Astrocyte (in vitro differentiated cells and primary cell): ENCODE measurements around the gene PLEKHM2. TPM values are rescaled to one million over a fixed set of nuclear protein-coding genes. Genes with fewer than 3 reads are reported as not detected.

Experiments used
- DNase-seq: peaks from one replicate; pipeline ENCODE4 v3.0.0-alpha.2; 2010; ENCODE audit warnings: low read depth
- FAIRE-seq: peaks from 2 replicates; lab custom pipeline; 2011; peaks lifted over from hg19 to GRCh38; lab: Jason Lieb, UNC
- H2AFZ ChIP-seq: 2 replicates; pipeline ENCODE4 v1.6.0; 2012; ENCODE audit warnings: low read depth, low read length, inconsistent platforms
- H3K27ac ChIP-seq: 2 replicates; pipeline ENCODE4 v1.5.1; 2011; ENCODE audit warnings: low read depth, low read length, inconsistent platforms
- H3K27me3 ChIP-seq: 2 replicates; pipeline ENCODE4 v1.6.0; 2011; ENCODE audit warnings: low read length, inconsistent platforms; ENCODE audit not compliant: insufficient read depth
- H3K36me3 ChIP-seq: 2 replicates; pipeline ENCODE4 v1.5.1; 2011; ENCODE audit warnings: low read length, inconsistent platforms; ENCODE audit not compliant: insufficient read depth
- H3K4me1 ChIP-seq: 2 replicates; pipeline ENCODE4 v1.5.1; 2011; ENCODE audit warnings: low read length, inconsistent platforms; ENCODE audit not compliant: insufficient read depth
- H3K4me2 ChIP-seq: 2 replicates; pipeline ENCODE4 v1.6.0; 2012; ENCODE audit warnings: low read length, inconsistent platforms
- H3K4me3 ChIP-seq: 2 replicates; pipeline ENCODE4 v1.5.1; 2011; ENCODE audit warnings: low read depth, mild to moderate bottlenecking, low read length, inconsistent platforms; ENCODE audit not compliant: insufficient read depth
- H3K79me2 ChIP-seq: 2 replicates; pipeline ENCODE4 v1.6.0; 2012; ENCODE audit warnings: mild to moderate bottlenecking, low read length, inconsistent platforms; ENCODE audit not compliant: insufficient read depth
- H3K9ac ChIP-seq: 2 replicates; pipeline ENCODE4 v1.6.0; 2012; ENCODE audit warnings: mild to moderate bottlenecking, low read length, inconsistent platforms
- H3K9me3 ChIP-seq: 2 replicates; pipeline ENCODE4 v1.5.1; 2012; ENCODE audit warnings: low read depth, mild to moderate bottlenecking, low read length, inconsistent platforms; ENCODE audit not compliant: insufficient read depth
- H4K20me1 ChIP-seq: 2 replicates; pipeline ENCODE4 v1.6.0; 2012; ENCODE audit warnings: low read length, inconsistent platforms; ENCODE audit not compliant: insufficient read depth
- H3K27ac Mint-ChIP-seq: one replicate; pipeline ENCODE4 v1.8.0; 2021; ENCODE audit warnings: mild to moderate bottlenecking, mixed read lengths; ENCODE audit not compliant: unreplicated experiment
- H3K27me3 Mint-ChIP-seq: one replicate; pipeline ENCODE4 v1.8.0; 2021; ENCODE audit warnings: low read depth, mixed read lengths; ENCODE audit not compliant: unreplicated experiment
- H3K36me3 Mint-ChIP-seq: one replicate; pipeline ENCODE4 v1.8.0; 2021; ENCODE audit warnings: low read depth, mixed read lengths; ENCODE audit not compliant: unreplicated experiment
- H3K4me1 Mint-ChIP-seq: one replicate; pipeline ENCODE4 v1.8.0; 2021; ENCODE audit warnings: low read depth, mixed read lengths; ENCODE audit not compliant: unreplicated experiment
- H3K4me3 Mint-ChIP-seq: one replicate; pipeline ENCODE4 v1.8.0; 2021; ENCODE audit warnings: mild to moderate bottlenecking, moderate library complexity, mixed read lengths; ENCODE audit not compliant: unreplicated experiment
- H3K9me3 Mint-ChIP-seq: one replicate; pipeline ENCODE4 v1.8.0; 2021; ENCODE audit warnings: mild to moderate bottlenecking, mixed read lengths; ENCODE audit not compliant: unreplicated experiment
- EZH2 ChIP-seq: IDR thresholded peaks from 2 replicates; pipeline ENCODE4 v1.6.1; 2012; ENCODE audit warnings: mild to moderate bottlenecking, low read length, inconsistent platforms; ENCODE audit not compliant: insufficient read depth
- total RNA-seq: library from RNA; stranded (reverse); gene quantifications from 2 replicates; pipeline ENCODE4 v1.2.1, GENCODE V29; 2021
- TF ChIP-seq, protein P1 (sequence below): IDR thresholded peaks from 2 replicates; pipeline ENCODE4 v1.5.1; 2011; ENCODE audit warnings: low read depth, mild to moderate bottlenecking, inconsistent platforms, low read length, moderate library complexity; ENCODE audit not compliant: insufficient read depth

PLEKHM2 gene
- total RNA-seq, 1 donor from 2014 or later, result 48.3 TPM

DNA sequence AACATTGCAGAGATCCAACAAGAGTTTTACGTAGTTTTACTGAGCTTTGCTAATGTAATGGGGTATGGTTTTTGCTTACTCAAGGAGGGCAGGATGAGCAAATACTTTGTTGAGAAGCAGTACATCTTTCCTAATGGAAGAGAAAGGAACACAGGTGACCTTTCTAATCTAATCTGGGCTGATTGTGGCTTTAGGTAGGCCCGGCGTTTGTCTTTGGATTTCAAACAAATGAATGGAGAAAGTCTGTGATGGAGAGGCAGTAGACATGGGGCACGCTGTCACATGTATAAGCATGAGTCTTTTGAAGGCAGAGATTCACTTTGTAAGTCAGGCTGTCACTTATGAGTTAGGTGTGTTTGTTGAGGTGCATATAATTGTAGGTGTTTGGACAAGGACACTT, 1.7 kb downstream of the PLEKHM2 start:
- Histone ChIP-seq H3K27ac (no peak overlapping the region), H2AFZ (no peak overlapping the region), H3K4me3 (peak overlapping the region; percentile 68), H3K4me1 (peaks cover 10% of the 10 kb centered on the region), H3K4me2 (peak overlapping the region; percentile 92), H3K36me3 (no peaks in the 10 kb centered on the region), H3K79me2 (peaks cover 69% of the 10 kb centered on the region), H4K20me1 (peaks cover 46% of the 10 kb centered on the region), H3K9ac (peak overlapping the region; percentile 1), H3K27me3 (no peaks in the 10 kb centered on the region), H3K9me3 (no peaks in the 10 kb centered on the region)
- H3K9me3 Mint-ChIP-seq, result peaks cover 2% of the 10 kb centered on the region
- H3K27ac Mint-ChIP-seq, result no peak overlapping the region
- H3K4me3 Mint-ChIP-seq, result peak overlapping the region; percentile 93
- no peak for DNase-seq
- H3K4me1 Mint-ChIP-seq, result peaks cover 10% of the 10 kb centered on the region
- TF ChIP-seq, protein P1, sequence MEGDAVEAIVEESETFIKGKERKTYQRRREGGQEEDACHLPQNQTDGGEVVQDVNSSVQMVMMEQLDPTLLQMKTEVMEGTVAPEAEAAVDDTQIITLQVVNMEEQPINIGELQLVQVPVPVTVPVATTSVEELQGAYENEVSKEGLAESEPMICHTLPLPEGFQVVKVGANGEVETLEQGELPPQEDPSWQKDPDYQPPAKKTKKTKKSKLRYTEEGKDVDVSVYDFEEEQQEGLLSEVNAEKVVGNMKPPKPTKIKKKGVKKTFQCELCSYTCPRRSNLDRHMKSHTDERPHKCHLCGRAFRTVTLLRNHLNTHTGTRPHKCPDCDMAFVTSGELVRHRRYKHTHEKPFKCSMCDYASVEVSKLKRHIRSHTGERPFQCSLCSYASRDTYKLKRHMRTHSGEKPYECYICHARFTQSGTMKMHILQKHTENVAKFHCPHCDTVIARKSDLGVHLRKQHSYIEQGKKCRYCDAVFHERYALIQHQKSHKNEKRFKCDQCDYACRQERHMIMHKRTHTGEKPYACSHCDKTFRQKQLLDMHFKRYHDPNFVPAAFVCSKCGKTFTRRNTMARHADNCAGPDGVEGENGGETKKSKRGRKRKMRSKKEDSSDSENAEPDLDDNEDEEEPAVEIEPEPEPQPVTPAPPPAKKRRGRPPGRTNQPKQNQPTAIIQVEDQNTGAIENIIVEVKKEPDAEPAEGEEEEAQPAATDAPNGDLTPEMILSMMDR, result no peak
- no peak for TF ChIP-seq EZH2
- H3K36me3 Mint-ChIP-seq, result peaks cover 8% of the 10 kb centered on the region
- FAIRE-seq, result no peak
- no peaks in the 10 kb centered on the region for H3K27me3 Mint-ChIP-seq

DNA sequence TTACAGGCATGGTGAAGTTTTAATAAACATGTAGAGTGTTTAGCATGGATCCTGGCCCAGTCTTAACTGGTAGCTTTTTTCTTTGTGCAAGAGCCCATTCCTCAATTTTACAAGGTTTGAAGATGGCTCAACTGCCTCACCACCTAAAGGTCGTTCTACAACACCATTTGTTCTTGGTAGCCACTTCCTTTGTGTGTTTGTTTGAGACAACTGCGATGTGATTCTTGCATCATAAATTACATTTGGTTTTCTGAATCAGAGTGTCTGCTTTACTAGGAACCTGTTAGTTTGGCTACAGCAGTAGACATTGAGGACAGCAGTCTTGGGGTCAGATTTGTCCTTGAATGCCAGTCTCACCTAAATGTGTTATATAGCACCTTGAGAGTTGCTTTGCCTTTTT, 3.3 kb downstream of the PLEKHM2 start:
- peaks cover 85% of the 10 kb centered on the region for H3K79me2 ChIP-seq
- H3K27me3 ChIP-seq, result no peaks in the 10 kb centered on the region
- H4K20me1 ChIP-seq, result peaks cover 62% of the 10 kb centered on the region
- no peak for TF ChIP-seq EZH2
- peaks cover 2% of the 10 kb centered on the region for H3K9me3 Mint-ChIP-seq
- H3K4me3 Mint-ChIP-seq, result no peak overlapping the region
- no peak overlapping the region for H3K27ac ChIP-seq
- no peaks in the 10 kb centered on the region for H3K27me3 Mint-ChIP-seq
- no peak overlapping the region for H3K4me2 ChIP-seq
- no peak for DNase-seq
- H2AFZ ChIP-seq, result no peak overlapping the region
- no peak overlapping the region for H3K4me3 ChIP-seq
- peaks cover 12% of the 10 kb centered on the region for H3K36me3 Mint-ChIP-seq
- no peaks in the 10 kb centered on the region for H3K36me3 ChIP-seq
- FAIRE-seq, result no peak
- H3K9ac ChIP-seq, result no peak overlapping the region
- peaks cover 10% of the 10 kb centered on the region for H3K4me1 Mint-ChIP-seq
- peaks cover 3% of the 10 kb centered on the region for H3K4me1 ChIP-seq
- H3K27ac Mint-ChIP-seq, result no peak overlapping the region
- no peaks in the 10 kb centered on the region for H3K9me3 ChIP-seq

DNA sequence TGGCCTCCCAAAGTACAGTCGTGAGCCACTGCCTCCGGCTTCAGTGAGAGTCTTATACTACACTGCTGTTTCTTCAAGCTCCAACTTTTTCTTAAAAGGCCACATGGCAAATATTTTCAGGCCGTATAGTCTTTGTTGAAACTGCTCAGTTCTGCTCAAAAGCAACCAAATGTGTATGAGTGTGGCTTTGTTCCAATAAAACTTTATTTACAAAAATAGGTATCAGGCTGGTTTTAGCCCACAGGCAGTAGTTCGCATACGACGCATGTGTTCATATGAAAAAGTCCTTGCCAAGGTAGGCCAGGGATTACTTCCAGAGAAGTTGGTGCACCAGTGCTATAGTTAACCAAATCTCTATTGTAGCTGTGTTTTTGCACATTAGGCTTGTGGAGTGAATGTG, 6.2 kb downstream of the PLEKHM2 start:
- Mint-ChIP-seq H3K27ac (no peak overlapping the region), H3K27me3 (no peaks in the 10 kb centered on the region), H3K4me1 (peaks cover 7% of the 10 kb centered on the region), H3K4me3 (no peak overlapping the region), H3K36me3 (peaks cover 15% of the 10 kb centered on the region), H3K9me3 (no peaks in the 10 kb centered on the region)
- H3K27ac ChIP-seq, result no peak overlapping the region
- no peaks in the 10 kb centered on the region for H3K9me3 ChIP-seq
- H4K20me1 ChIP-seq, result peaks cover 86% of the 10 kb centered on the region
- no peak overlapping the region for H3K9ac ChIP-seq
- H3K4me1 ChIP-seq, result no peaks in the 10 kb centered on the region
- H3K4me2 ChIP-seq, result no peak overlapping the region
- TF ChIP-seq EZH2, result no peak
- TF ChIP-seq, protein P1, result no peak
- H3K27me3 ChIP-seq, result no peaks in the 10 kb centered on the region
- H3K79me2 ChIP-seq, result peaks cover 94% of the 10 kb centered on the region
- DNase-seq (no peak), FAIRE-seq (no peak)
- H3K4me3 ChIP-seq, result no peak overlapping the region
- H3K36me3 ChIP-seq, result no peaks in the 10 kb centered on the region
- no peak overlapping the region for H2AFZ ChIP-seq
